Transverse colon (tissue), 4 donors: Measurements from ENCODE around the gene DCANP1. TPM values are rescaled to one million over a fixed set of nuclear protein-coding genes. Genes with fewer than 3 reads are reported as not detected.

Experiments used
- DNase-seq: peaks from one replicate; pipeline ENCODE4 v3.0.0-alpha.2; 2019
- H3K27ac ChIP-seq, 4 donors: fragments of 200-600 bp; sonication (generic); 2 replicates each; pipeline ENCODE4 v1.5.1; 2016 to 2018; ENCODE audit warnings: inconsistent platforms in 4 of 4
- H3K27me3 ChIP-seq: fragments of 200-600 bp; sonication (generic); 2 replicates; pipeline ENCODE4 v1.5.1; 2017; ENCODE audit warnings: inconsistent platforms
- H3K36me3 ChIP-seq, 4 donors: fragments of 200-600 bp; sonication (generic); 2 replicates each; pipeline ENCODE4 v1.5.1; 2017 to 2019; ENCODE audit warnings: inconsistent platforms in 4 of 4
- H3K4me1 ChIP-seq, 4 donors: fragments of 200-600 bp; sonication (generic); 2 replicates each; pipeline ENCODE4 v1.5.1; 2017 to 2020; ENCODE audit warnings: inconsistent platforms in 4 of 4
- H3K4me3 ChIP-seq, 4 donors: fragments of 200-600 bp; sonication (generic); 1 replicate in 1 of 4; 2 replicates in 3 of 4; pipeline versions ENCODE4 v1.5.1 to v1.6.1; 2017 to 2019; ENCODE audit warnings: inconsistent platforms in 4 of 4
- H3K9me3 ChIP-seq, 2 donors: fragments of 200-600 bp; sonication (generic); 2 replicates each; pipeline ENCODE4 v1.5.1; 2017 to 2019; ENCODE audit warnings: inconsistent platforms in 2 of 2
- EP300 ChIP-seq: sonication (generic); formaldehyde crosslinking; IDR thresholded peaks from one replicate; pipeline ENCODE4 v1.6.1; 2017; ENCODE audit warnings: antibody characterized with exemption, low read depth
- POLR2A ChIP-seq: fragments of 450-650 bp; IDR thresholded peaks from one replicate; pipeline ENCODE4 v1.6.1; 2016; ENCODE audit warnings: antibody characterized with exemption, mild to moderate bottlenecking, moderate library complexity
- POLR2AphosphoS5 ChIP-seq, 3 donors: sonication (generic); formaldehyde crosslinking; IDR thresholded peaks; one replicate each; pipeline ENCODE4 v1.6.1; 2016; ENCODE audit warnings: antibody characterized with exemption in 3 of 3
- WGBS, 2 donors: methylation state at CpG; one replicate each; pipeline ENCODE4 v1.1.5; 2018; ENCODE audit warnings: low coverage in 1 of 2; 5-methylcytosine and 5-hydroxymethylcytosine counted together
- in situ Hi-C, 4 donors: fragments of 200-750 bp; cut with MboI; loops; one replicate each; pipeline versions ENCODE4 v1.15.0 to v1.15.1; 2017; ENCODE audit warnings: low sequenced_read_pairs in 3 of 4, low pct_ligation_motif_present in 1 of 4, low pct_unique_long_range_greater_than_20kb in 1 of 4
- intact Hi-C: fragments of 100-400 bp; cut with DNase I; formaldehyde crosslinking; loops from one replicate; pipeline ENCODE4 v1.15.1; 2023; ENCODE audit warnings: low total_unique reads
- total RNA-seq, 4 donors: library from RNA; depleted of rRNA; stranded (reverse); fragments of >200 nt; gene quantifications; one replicate each; pipeline ENCODE4 v1.1.0, GENCODE V29; 2016
- TF ChIP-seq, protein P1 (sequence below), 5 experiments: fragments of 200-600 bp in 3 of 5; fragments of 450-650 bp in 2 of 5; sonication (generic) in 3 of 5; IDR thresholded peaks; 1 replicate in 2 of 5; 2 replicates in 3 of 5; pipeline ENCODE4 v1.5.1; 2016 to 2017; ENCODE audit warnings: antibody characterized with exemption in 5 of 5, inconsistent platforms in 3 of 5, mild to moderate bottlenecking in 2 of 5, moderate library complexity in 1 of 5

Gene DCANP1
- total RNA-seq, 4 donors from 2014 or later = 0.95 TPM; not detected in 3

DNA sequence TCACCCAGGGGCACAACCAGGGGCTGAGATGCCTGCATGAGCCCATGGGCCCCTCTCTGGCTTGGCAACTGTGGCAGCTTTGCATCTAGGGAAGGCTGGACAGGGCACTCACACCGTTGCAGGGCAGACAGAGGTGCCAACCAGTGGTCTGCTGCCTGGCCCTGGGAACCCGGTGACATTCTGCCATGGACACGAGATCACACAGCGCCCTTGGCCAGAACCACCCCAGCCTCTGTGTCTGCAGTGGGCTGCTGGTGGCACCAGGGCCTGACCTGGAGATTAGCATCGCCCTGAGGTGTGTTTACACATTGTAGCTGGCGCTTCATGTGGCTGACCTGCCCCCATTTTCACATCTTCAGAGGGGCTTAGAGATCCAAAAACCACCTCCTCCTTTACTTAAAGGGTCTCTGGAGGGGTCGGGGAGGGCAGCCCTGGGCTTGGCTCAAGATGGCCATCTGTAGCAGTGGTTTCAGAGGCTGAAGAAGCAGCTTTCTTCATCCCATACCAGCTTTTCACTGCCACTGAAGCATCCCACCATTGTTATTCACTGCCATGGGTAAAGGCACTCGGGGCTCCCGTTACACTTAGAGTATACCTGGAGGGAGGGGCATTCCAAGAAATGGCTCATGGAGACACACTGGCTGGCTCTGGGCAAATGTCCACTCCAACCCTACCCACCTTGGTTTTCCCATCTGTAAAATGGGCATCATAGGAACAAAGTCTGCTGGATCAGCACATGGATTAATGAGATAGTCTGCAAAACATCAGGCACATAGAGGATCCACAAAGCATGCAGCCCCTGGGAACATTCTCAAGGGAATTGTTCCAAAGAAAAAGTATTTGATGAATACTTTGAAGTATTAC lies 11.4 kb downstream of the DCANP1 start:
- H3K4me3 ChIP-seq = no peak overlapping the region
- WGBS, 2 donors = 78 to 100% methylated on average over 2 to 9 of the region's 9 CpGs
- peaks cover 3% of the 10 kb centered on the region for H3K27me3 ChIP-seq
- no peak overlapping the region for H3K27ac ChIP-seq
- peaks cover 0 to 22% (median 3%) of the 10 kb centered on the region in 4 donors for H3K4me1 ChIP-seq
- intact Hi-C loops = no loop called here
- H3K36me3 ChIP-seq = no peaks in the 10 kb centered on the region
- in situ Hi-C loops = no loop called here
- TF ChIP-seq, protein P1, sequence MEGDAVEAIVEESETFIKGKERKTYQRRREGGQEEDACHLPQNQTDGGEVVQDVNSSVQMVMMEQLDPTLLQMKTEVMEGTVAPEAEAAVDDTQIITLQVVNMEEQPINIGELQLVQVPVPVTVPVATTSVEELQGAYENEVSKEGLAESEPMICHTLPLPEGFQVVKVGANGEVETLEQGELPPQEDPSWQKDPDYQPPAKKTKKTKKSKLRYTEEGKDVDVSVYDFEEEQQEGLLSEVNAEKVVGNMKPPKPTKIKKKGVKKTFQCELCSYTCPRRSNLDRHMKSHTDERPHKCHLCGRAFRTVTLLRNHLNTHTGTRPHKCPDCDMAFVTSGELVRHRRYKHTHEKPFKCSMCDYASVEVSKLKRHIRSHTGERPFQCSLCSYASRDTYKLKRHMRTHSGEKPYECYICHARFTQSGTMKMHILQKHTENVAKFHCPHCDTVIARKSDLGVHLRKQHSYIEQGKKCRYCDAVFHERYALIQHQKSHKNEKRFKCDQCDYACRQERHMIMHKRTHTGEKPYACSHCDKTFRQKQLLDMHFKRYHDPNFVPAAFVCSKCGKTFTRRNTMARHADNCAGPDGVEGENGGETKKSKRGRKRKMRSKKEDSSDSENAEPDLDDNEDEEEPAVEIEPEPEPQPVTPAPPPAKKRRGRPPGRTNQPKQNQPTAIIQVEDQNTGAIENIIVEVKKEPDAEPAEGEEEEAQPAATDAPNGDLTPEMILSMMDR (IDR thresholded peaks at IDR 0.05) = no peak
- TF ChIP-seq POLR2AphosphoS5 (IDR thresholded peaks at IDR 0.05) = no peak
- TF ChIP-seq POLR2A = no peak
- no peak for TF ChIP-seq EP300
- DNase-seq = no peak
- no peaks in the 10 kb centered on the region for H3K9me3 ChIP-seq

DNA sequence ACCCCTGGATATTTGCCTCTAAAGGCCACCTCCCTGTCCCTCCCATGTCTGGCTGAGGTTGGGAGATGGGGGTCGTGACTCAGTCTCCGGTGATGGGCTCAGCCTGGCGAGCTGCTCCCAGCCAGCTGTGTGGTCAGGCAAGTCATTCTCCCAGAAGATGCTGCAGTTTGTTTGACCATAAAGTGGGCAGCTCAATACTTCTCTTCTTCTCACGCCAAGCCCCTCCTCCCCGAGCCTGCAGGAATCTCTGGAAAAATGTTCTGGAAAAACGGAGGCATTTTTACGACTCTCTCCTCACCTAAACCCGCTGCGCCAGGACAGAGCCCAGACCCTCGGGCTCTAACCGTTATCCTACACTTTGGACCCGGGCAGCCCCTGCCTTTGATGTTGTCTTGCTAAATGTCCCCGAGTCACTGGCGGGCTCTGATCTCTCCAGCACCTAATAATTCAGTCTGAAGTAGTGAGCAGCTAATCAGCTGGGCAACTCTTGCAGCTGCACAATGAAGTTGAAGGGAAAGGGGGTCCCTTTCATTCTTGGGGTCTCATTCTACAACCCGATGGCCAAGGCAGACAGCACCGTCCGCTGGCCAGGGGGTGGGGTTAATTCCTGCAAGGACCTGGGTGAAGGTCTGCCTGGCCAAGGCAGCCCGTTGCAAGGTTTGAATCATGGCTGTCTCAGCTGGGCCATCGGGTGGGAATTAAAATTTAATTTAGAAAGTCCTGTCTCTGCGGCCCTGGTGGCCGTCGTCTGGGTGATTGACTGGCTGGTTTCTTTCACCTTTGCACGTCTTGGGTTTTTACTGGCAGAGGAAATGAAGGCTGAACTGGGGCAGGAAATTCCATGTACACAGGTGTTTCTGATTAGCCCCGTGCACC lies 12.3 kb downstream of the DCANP1 start:
- Histone ChIP-seq H3K27ac (no peak overlapping the region), H3K4me1 (peaks cover 0 to 22% (median 3%) of the 10 kb centered on the region in 4 donors), H3K9me3 (no peaks in the 10 kb centered on the region), H3K4me3 (no peak overlapping the region), H3K36me3 (no peaks in the 10 kb centered on the region), H3K27me3 (peaks cover 3% of the 10 kb centered on the region)
- intact Hi-C loops = no loop called here
- no peak for TF ChIP-seq POLR2A
- TF ChIP-seq EP300 = no peak
- TF ChIP-seq, protein P1 (IDR thresholded peaks at IDR 0.05) = no peak
- TF ChIP-seq POLR2AphosphoS5 (IDR thresholded peaks at IDR 0.05) = no peak
- in situ Hi-C loops = no loop called here
- WGBS, 2 donors = 64% methylated on average over 24 of the region's 24 CpGs; no CpG with 5 or more reads in 1 of the 2 donors
- no peak for DNase-seq

DNA sequence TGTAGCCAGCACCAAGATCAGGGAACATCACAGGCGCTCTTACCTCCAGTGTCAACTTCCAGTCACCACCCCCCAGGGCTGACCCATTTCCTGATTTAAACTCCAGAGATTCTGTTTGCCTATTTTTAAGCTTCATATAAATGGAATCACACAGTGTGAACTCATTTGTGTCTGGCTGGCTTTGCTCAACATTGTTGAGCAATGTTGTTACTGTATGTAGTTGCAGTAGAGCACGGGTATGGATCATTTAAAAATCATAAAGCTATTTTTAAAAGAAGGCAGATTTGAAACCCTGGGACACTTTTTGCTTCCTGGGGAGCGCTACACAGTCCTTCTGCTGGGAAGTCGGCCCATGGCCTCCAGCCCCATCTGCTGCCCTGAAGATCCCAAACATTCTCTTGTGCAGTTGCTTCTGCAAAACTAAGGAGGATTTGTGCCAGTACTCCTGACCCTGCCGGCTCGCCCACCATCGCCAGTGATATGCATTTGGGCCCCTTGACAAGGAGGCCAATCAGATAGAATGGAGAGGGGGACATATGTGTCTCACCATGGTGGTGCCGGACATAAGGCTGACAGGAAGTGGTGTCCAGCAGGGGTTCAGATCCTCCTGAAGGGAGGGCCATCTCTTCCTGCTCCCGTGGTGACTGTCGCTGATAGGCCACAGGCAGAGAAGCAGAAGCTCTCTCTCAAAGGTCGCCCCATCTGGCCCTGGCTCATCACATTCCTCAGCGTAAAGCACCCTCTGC lies 13.3 kb downstream of the DCANP1 start:
- WGBS, 2 donors = 65% methylated on average over 3 to 12 of the region's 12 CpGs
- no peaks in the 10 kb centered on the region for H3K36me3 ChIP-seq
- peak overlapping the region in 1 of 4 donors; percentile 17 for H3K27ac ChIP-seq
- DNase-seq = no peak
- in situ Hi-C loops = no loop called here
- TF ChIP-seq, protein P1 (IDR thresholded peaks at IDR 0.05) = no peak
- TF ChIP-seq POLR2A = no peak
- no peak for TF ChIP-seq POLR2AphosphoS5 (IDR thresholded peaks at IDR 0.05)
- TF ChIP-seq EP300 = no peak
- peaks cover 0 to 18% (median 3%) of the 10 kb centered on the region in 4 donors for H3K4me1 ChIP-seq
- intact Hi-C loops = no loop called here
- peaks cover 3% of the 10 kb centered on the region for H3K27me3 ChIP-seq
- H3K4me3 ChIP-seq = no peak overlapping the region
- no peaks in the 10 kb centered on the region for H3K9me3 ChIP-seq
